GM19452 (cell line): ENCODE data around the gene PC.
"Not testable (repeated sequence)": the region's sequence is repeated elsewhere in the genome, so short reads cannot be mapped to it uniquely, and the experiment has no call there.

Experiments
- ATAC-seq: cut with Tn5 transposase; IDR thresholded peaks from one replicate; pipeline ENCODE4 v1.9.1; 2021; ENCODE audit not compliant: unreplicated experiment

The PC gene

DNA sequence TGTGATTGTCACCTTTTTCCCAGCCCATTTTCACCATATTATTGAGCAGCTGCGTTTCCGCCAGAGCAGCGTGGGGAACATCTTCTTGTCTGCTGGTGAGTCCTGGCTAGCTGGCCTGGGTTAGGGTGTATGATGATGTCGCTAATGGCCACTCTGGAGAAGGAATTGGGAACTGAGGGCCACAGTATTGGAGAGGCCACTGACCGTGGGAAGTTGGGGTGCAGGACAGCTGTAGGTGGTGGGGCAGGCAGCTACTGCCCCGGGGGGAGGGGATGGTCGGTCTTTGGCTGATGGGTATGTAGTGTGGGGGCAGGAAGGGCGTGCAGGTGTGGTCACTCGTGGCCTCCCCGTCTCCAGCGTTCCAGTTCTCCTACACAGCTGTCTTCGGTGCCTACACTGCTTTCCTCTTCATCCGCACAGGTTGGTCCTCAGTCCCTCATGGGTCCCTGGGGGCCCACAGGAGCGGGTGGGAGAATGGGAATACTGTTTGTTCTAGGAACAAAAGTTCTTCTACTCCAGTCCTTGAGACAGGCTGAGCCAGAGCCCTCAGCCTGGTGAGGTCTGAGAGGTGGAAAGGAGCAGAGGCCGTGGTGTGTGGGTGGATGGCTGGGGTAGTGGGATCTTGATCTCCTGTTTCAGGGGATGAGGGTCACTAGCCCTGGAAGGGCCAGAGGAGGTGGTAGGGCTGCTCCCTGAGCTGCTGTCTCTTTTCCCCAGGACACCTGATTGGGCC lies 112.9 kb downstream of the PC start:
- no peak for ATAC-seq

DNA sequence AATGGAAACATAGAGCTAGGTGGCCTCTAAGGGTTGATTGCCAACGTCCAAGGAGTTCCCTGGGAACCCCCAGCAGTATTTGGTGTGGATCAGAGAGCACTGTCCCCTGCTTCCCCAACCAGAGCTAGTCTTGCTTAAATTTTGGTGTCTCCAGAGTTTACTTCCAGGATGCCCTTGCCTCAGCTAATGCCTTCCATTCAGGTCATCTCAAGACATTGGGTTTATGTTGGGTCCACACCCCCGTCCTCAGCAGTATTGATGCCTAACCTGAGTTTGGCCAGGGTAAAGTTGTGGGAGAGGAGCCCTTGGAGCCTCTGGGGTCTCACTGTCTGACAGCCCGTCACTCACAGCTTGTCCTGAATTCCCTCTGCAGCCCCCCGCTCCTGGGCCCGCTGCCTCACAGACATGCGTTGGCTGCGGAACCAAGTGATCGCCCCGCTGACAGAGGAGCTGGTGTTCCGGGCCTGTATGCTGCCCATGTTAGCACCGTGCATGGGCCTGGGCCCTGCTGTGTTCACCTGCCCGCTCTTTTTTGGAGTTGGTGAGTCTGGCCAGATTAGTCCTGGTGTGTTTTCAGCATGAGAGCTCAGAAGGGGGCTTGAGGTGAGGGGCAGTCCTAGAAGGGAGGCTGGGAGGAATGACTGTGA lies 113.6 kb downstream of the PC start:
- ATAC-seq: no peak

DNA sequence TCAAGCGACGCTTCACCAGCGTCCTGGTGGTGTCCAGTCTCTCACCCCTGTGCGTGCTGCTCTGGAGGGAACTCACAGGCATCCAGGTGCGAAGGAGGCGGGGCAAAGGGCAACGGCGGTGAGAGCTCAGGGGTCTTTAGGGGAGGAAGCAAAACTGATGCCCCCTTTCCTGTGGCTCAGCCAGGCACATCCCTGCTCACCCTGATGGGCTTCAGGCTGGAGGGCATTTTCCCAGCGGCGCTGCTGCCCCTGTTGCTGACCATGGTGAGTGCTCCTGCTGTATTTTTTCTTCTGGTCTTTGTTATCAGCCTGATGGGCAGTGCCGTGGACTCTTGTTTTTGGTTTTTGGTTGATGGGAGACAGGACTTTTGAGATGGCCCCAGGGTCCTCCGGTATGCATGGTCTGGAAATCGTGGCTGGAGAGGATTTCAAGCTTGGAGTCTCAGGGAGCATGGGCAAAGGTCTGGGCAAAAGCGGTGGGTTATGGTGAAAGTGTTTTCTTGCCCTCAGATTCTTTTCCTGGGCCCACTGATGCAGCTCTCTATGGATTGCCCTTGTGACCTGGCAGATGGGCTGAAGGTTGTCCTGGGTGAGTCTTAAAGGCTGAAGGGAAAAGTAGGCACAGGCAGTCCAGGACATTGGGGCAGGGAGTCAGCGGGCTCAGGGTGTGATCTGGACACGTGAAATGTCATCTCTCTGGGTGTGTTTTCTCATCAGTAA lies 114.2 kb downstream of the PC start:
- ATAC-seq: no peak

DNA sequence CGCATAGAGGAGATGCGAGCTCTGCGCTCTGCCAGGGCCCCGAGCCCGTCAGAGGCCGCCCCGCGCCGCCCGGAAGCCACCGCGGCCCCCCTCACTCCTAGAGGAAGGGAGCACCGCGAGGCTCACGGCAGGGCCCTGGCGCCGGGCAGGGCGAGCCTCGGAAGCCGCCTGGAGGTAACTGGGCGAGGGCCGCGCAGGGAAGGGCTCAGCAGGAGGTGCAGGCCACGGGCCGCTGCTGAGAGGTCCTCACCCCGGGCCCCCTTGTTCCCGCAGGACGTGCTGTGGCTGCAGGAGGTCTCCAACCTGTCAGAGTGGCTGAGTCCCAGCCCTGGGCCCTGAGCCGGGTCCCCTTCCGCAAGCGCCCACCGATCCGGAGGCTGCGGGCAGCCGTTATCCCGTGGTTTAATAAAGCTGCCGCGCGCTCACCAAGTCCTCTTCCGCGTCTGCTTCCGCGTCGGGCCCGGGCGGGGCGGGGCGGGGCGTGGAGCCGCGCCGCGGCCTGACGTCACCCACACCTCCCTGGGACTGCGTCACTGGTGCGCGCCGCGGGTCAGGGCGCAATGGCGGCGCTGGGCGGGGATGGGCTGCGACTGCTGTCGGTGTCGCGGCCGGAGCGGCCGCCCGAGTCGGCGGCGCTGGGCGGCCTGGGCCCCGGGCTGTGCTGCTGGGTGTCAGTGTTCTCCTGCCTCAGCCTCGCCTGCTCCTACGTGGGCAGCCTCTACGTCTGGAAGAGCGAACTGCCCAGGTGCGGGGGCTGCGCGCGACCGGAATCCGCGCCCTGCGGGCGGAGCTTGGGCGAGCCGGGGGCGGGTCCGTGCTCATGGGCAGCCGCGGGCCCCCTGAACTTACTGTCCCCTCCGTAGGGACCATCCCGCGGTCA lies 115.0 kb downstream of the PC start, which contains the start of gene RCE1:
TSS of gene RCE1 (plus strand) at position 546 of the 880 bp plus-strand sequence. CDS start at position 561, 15 bp downstream.
- peak; percentile 85 for ATAC-seq

DNA sequence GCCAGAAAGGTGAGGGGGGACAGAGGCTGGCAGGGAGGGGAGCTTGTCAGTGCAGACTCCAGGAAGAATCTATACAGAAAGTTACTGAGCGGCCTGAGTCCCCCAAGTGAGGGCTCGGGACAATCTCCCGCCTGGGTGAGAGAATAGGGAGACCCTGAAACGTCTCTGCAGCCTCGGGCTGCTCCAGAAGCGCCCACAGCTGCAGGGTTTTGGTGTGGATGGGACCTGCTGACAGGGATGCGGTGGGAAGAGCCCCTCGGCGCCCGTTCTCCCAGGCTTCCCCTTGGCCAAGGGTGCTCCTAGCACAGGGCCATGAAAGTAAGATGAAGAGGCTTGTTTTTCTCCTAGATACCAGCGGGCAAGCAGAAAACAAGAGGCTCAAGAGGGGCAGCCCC lies 115.7 kb downstream of the PC start:
- ATAC-seq: no peak

DNA sequence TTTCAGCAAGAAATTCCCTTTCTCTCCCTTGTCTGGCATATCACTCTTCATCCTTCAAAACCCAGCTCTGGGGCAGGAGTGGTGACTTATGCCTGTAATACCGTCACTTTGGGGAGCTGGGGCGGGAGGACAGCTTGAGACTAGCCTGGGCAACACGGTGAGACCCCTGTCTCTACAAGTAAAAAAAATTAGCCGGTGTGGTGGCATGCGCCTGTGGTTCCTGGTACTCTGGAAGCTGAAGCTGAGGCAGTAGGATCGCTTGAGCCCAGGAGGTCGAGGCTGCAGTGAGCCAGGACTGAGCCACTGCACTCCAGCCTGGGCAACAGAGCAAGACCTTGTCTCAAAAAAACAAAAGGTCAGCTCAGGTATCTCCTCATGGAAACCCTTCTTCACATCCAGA lies 116.3 kb downstream of the PC start:
- no peak for ATAC-seq

DNA sequence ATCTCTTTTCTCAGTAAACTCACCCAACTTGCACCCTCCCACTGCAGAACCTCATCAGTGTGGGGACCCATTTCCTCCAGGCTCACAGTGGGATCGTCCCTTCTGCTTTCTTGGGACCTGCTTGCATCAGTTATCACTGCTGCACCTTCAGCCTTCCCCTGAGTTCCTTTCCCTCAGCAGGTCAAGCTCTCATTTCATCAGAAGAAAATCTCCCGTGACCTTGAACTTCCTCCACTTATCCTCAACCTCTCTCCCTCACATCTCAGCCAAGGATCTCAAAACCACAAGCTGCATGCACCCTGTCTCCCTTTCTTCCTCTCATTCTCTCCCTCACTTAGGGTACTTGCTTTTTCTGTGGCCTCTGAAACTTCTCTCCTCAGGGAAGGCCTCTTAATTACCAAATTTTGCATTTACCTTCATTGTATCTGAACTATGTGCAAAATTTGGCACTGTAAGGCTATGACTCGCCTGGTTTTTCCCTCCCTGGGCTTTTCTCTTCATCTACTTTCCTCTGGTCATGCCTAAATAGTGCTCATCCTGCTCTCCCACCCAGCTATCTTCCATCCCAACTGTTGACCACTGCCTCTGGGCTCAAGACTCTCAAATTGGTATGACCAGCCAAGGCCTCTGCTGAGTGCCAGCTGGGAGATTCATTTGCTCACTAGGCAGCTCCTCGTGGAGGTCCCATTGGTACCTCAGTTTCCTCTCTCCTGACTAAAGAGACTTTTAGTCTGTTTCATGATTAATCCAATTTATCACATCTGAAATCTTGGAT lies 117.7 kb downstream of the PC start:
- no peak for ATAC-seq

DNA sequence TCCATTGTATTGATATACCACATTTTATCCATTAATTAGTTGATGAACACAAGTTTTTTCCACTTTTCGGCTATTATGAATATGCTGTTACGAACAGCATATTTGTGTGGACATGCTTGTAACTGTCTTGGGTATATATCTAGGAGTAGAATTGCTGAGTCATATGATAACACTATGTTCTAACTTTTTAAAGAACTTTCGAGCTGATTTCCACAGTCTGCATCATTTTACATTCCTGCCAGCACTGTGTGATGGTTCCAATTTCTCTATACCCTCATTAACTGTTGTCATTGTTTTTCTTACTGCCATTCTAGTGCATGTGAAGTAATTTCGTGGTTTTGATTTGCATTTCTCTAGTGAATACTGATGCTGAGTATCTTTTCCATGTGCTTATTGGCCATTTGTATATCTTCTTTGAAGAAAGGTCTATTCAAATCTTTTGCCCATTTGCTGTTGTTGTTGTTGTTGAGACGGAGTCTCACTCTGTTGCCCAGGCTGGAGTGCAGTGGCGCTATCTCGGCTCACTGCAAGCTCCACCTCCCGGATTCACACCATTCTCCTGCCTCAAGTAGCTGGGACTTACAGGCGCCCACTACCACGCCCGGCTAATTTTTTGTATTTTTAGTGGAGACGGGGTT lies 122.3 kb downstream of the PC start:
- no peak for ATAC-seq

DNA sequence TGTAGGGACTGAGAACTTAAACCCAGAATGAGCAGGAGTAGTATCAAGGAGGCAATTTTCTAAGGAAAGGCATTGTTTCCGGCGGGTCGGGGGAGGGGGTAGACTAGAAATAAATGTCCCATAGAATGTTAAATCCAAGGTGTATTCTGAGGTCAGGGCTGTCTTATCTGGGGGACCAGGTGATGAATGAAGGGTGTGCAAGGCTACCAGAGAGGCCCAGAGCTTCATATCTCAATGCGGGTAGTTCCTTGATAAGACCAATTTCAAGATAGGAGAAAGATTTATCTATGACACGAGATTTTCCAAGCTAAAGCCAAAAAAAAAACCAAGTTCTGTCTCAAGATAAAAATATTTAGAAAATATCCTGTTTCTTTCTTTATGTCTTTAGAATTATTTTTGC lies 123.2 kb downstream of the PC start:
- no peak for ATAC-seq

DNA sequence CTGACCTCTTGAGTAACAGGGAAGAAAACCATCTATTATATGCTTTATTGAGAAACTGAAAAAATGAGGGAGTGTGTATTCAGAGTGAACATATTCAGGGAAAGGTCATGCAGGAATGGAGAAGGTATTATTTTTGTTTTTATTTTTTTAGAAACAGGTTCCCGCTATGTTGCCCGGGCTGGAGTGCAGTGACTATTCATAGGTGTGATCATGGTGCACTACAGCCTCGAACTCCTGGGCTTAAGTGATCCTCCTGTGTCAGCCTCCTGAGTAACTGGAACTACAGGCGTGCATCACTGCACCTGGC lies 123.7 kb downstream of the PC start:
- no peak for ATAC-seq

DNA sequence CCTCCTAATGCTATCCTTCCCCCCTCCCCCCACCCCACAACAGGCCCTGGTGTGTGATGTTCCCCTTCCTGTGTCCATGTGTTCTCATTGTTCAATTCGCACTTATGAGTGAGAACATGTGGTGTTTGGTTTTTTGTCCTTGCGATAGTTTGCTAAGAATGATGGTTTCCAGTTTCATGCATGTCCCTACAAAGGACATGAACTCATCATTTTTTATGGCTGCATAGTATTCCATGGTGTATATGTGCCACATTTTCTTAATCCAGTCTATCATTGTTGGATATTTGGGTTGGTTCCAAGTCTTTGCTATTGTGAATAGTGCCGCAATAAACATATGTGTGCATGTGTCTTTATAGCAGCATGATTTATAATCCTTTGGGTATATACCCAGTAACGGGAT lies 133.6 kb downstream of the PC start:
- ATAC-seq: not testable (repeated sequence)

DNA sequence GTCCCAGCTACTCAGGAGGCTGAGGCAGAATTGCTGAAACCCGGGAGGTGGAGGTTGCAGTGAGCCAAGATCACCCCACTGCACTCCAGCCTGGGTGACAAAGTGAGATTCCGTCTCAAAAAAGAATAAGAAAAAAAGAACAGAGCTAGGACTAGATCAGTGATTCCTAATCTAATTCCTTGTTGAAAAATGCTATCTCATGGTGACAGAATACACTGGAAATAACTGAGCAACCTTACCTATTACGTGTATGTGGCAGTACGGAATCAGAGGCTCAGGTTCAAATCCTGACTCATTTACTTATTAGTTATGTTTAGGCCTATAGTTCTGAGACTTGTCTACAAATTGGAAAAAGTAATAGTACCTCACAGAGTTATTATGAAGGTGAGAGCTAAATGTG lies 134.5 kb downstream of the PC start:
- ATAC-seq: no peak

DNA sequence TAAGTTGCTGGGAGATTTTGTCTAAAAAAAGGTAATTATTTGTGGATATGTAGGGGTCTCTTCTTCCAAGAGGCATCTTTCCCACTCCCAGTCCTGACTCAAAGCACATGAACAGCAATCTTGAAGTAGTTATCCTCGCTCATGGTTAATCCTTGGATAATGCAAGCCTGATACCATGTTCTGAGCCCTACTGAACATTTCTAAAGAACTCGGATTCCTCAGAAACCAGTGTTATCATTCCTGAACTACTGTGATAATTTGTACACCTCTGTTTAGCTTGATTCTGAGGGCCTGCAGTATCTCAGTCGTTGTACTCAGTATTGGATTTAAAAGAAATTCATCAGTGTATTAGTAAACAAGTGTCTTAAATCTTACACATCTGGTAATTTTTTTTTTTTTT lies 137.3 kb downstream of the PC start:
- no peak for ATAC-seq

DNA sequence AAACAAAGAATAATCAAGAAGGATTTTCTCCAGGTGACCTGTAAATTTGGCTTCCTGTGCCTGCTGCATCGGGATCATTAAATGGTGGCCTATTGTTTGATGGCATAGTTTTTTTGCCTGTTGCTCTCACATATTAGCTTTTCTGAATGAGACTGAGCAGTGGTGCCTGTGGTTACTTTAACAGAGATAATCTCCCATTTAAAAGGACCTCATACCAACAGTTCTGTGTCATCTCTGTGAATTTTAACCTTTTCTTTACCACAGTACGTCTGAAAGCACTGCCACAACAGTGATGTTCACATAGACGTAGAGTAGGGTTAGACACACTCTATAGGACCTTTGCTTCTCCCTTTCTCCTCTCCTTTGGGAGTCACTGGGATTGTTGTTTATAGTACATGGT lies 137.8 kb downstream of the PC start:
- ATAC-seq: no peak

DNA sequence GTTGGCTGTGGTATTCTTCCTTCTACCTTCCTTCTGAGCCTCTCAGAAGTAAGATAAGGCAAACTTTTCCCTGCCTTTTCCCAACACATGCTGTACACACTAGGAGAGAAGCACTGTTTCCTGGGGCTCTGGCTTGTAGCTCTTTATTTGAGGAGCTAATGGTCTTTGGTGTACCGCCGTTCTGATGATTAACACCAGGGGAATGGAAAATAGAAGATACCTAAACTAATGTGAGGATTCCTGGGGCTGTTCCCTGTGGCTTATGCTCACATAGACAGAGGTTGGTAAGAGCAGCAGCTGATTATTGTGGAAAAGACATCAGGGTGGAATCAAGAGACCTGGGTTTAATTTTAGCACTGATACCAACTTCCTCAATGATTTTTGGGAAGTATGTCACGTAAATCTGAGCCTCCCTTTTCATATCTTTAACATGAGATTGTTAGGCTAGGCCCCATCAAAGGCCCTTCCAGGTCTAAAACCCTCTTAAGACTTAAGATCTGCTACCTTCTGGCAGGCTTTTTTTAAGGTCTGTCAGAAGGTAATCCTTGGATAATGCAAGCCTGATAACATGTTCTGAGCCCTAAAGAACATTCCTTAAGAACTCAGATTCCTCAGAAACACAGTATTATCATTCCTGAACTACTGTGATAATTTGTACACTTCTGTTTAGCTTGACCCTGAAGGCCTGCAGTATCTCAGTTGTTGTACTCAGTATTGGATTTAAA lies 139.8 kb downstream of the PC start:
- ATAC-seq: no peak

DNA sequence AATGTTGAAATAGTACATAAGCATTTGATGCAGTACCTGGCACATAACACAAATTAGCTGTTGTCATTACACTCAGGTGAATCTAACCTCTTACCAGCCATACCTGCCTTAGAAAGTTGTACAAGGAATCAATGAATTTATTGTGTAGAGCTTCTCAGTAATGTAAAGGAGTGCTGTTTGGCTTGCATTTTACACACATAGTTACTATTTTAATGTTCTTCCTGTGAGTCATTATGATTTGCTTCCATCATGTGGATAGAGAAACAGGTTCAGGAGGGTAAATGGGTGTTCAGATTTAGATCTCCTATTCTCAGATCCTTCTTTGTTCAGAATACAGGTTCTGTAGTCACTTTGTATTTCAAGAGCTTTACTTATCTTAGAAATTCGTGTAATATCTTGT lies 142.5 kb downstream of the PC start:
- no peak for ATAC-seq

DNA sequence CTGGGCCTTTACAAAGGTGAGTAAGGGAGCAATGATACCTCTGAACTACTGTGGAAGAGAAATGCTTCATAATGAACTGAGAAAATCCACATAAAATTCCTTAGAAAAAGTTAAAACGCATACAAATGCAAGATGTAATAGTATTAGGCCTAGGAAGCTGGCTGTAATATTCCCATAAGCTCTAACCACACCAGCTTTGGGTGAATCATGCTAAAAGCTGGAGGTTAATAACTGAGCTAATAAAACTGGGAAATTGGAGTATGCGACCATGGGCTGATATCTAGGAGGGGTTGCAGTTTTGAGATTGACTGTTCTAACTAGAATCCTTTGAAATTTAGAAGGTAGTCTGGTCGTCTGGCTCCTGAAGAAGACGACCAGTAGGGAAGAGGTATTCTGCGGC lies 143.5 kb downstream of the PC start:
- ATAC-seq: no peak

DNA sequence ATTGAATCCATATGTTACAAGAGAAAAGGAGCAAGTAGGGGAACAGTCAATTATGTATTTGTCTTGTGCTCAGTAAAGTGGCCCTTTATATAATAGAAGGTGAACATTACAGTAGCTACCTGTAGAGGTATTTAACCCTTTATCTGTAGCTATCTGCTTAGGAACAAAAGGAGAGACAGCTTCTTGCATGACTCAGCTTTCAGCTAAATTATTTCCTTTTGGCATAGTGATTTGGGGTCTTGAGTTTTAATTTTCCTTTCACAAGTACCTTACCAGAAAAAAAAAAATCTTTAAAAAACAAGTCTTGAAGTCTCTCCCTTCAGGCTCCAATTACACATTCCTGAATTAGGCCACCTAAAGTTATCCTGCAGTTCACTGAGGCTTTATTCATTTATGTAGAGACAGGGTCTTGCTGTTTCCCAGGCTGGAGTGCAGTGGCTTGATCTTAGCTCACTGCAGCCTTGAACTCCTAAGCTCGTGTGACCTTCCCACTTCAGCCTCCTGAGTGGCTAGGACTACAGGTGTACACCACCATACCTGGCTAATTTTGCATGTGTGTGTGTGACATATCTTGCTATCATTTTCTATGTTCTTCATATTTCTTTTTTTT lies 147.5 kb downstream of the PC start:
- no peak for ATAC-seq

DNA sequence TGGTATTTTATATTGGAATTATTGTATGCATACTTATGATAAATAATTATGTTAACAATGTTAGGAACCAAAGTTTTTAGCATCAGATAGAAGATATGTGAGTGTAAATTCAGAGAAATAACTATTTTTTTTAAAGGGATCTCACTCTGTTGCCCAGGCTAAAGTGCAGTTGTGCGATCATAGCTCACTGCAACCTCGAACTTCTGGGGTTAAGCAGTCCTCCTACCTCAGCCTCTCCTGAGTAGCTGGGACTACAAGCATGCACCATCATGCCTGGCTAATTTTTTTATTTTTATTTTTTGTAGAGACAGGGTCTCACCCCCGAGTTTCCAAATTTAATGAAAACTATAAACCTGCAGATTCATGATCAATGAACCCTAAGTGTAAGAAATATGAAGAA lies 148.6 kb downstream of the PC start:
- ATAC-seq: no peak
